Measurements from ENCODE around the gene UAP1. TPM values are rescaled to one million over a fixed set of nuclear protein-coding genes. Genes with fewer than 3 reads are reported as not detected.

UAP1 gene
- total and polyA plus RNA-seq, 2 donors (not counting 3 experiments of a cell fraction or from before 2014, with no cell fraction given): 30.6 to 89.8 TPM

GRCh38 chr1:162641114-162641513, 79.6 kb downstream of the UAP1 start:
- dilution Hi-C loops (cut with MboI; ENCODE audit: extremely low pct_ligation_motif_present, low sequenced_read_pairs): no loop called here
- no peak overlapping the region for H3K4me2 ChIP-seq (ENCODE audit: insufficient read depth, low read length)
- FAIRE-seq (no peak), DNase-seq (ENCODE audit: low read depth, low spot score) (no peak)
- H3K9me3 ChIP-seq (replicated peaks; ENCODE audit: control insufficient read depth, insufficient read depth, low read length): no peaks in the 10 kb centered on the region
- no peaks in the 10 kb centered on the region for H3K36me3 ChIP-seq (ENCODE audit: control insufficient read depth in 2 of 2, extremely low read depth in 1 of 2, insufficient read depth in 2 of 2, low read length in 2 of 2)
- ChIA-PET POLR2A (no interaction called here), CTCF (interaction anchor here (0.9 to 3.3 kb wide), 6 partner anchors 8 to 69 kb away, joined by 3 to 13 read pairs (median 3); partner anchors contain the start of gene DDR2)
- intact Hi-C loops (cut with micrococcal nuclease): no loop called here
- no peaks in the 10 kb centered on the region for H3K9me1 ChIP-seq (replicated peaks; ENCODE audit: control insufficient read depth, extremely low read depth, insufficient read depth, low read length)
- H3K79me2 ChIP-seq (ENCODE audit: control insufficient read depth, insufficient read depth, low read length): peaks cover 41% of the 10 kb centered on the region
- H2AFZ ChIP-seq (ENCODE audit: low read depth, low read length): no peak overlapping the region
- H3K4me3 ChIP-seq (replicated peaks in 1 of 3; ENCODE audit: insufficient read depth in 1 of 3, low read depth in 1 of 3, low read length in 3 of 3): no peak overlapping the region
- no peak overlapping the region for H3K9ac ChIP-seq (replicated peaks; ENCODE audit: extremely low read depth, insufficient read depth, low read length)
- no peaks in the 10 kb centered on the region for H3K27me3 ChIP-seq (ENCODE audit: control insufficient read depth in 2 of 2, insufficient read depth in 2 of 2, low read length in 2 of 2)
- no peak for TF ChIP-seq POLR2AphosphoS5 (IDR thresholded peaks at IDR 0.05; ENCODE audit: insufficient read depth, low read depth, low read length)
- TF ChIP-seq EZH2 (IDR thresholded peaks at IDR 0.05; ENCODE audit: borderline replicate concordance, low read depth, low read length, severe bottlenecking): no peak
- TF ChIP-seq GATA2 (IDR thresholded peaks at IDR 0.05; ENCODE audit: insufficient read depth, insufficient read length, low read depth, low read length): no peak
- TF ChIP-seq FOS (IDR thresholded peaks at IDR 0.05; ENCODE audit: borderline replicate concordance, insufficient read depth, low read length): no peak
- no peak for TF ChIP-seq POLR2A (IDR thresholded peaks at IDR 0.05; ENCODE audit: low read depth, low read length)
- H3K4me1 ChIP-seq (ENCODE audit: control insufficient read depth, extremely low read depth, insufficient read depth, low read length): no peaks in the 10 kb centered on the region
- no peaks in the 10 kb centered on the region for H4K20me1 ChIP-seq (replicated peaks; ENCODE audit: control insufficient read depth, extremely low read depth, insufficient read depth, low read length)
- no peak overlapping the region for H3K27ac ChIP-seq (ENCODE audit: insufficient read depth, low read depth, low read length)
- BruUV-seq (replicated peaks): no TSS peak

GRCh38 chr1:162644986-162645314, 83.4 kb downstream of the UAP1 start:
- H3K36me3 ChIP-seq (ENCODE audit: control insufficient read depth in 2 of 2, extremely low read depth in 1 of 2, insufficient read depth in 2 of 2, low read length in 2 of 2): no peaks in the 10 kb centered on the region
- H3K4me3 ChIP-seq (replicated peaks in 1 of 3; ENCODE audit: insufficient read depth in 1 of 3, low read depth in 1 of 3, low read length in 3 of 3): no peak overlapping the region
- no peak overlapping the region for H3K9ac ChIP-seq (replicated peaks; ENCODE audit: extremely low read depth, insufficient read depth, low read length)
- H3K9me1 ChIP-seq (replicated peaks; ENCODE audit: control insufficient read depth, extremely low read depth, insufficient read depth, low read length): no peaks in the 10 kb centered on the region
- H4K20me1 ChIP-seq (replicated peaks; ENCODE audit: control insufficient read depth, extremely low read depth, insufficient read depth, low read length): no peaks in the 10 kb centered on the region
- CTCF ChIA-PET: no interaction called here
- POLR2A ChIA-PET: no interaction called here
- no peak overlapping the region for H2AFZ ChIP-seq (ENCODE audit: low read depth, low read length)
- H3K27me3 ChIP-seq (ENCODE audit: control insufficient read depth in 2 of 2, insufficient read depth in 2 of 2, low read length in 2 of 2): no peaks in the 10 kb centered on the region
- no peaks in the 10 kb centered on the region for H3K9me3 ChIP-seq (replicated peaks; ENCODE audit: control insufficient read depth, insufficient read depth, low read length)
- H3K27ac ChIP-seq (ENCODE audit: insufficient read depth, low read depth, low read length): no peak overlapping the region
- dilution Hi-C loops (cut with MboI; ENCODE audit: extremely low pct_ligation_motif_present, low sequenced_read_pairs): no loop called here
- H3K79me2 ChIP-seq (ENCODE audit: control insufficient read depth, insufficient read depth, low read length): peaks cover 39% of the 10 kb centered on the region
- no peak for TF ChIP-seq POLR2A (IDR thresholded peaks at IDR 0.05; ENCODE audit: low read depth, low read length)
- TF ChIP-seq MYC (IDR thresholded peaks at IDR 0.05; ENCODE audit: low read depth, low read length): no peak
- no peak for TF ChIP-seq JUN (IDR thresholded peaks at IDR 0.05; ENCODE audit: borderline replicate concordance, insufficient read depth, insufficient read length, low read depth)
- TF ChIP-seq GATA2 (IDR thresholded peaks at IDR 0.05; ENCODE audit: insufficient read depth, insufficient read length, low read depth, low read length): no peak
- TF ChIP-seq FOS (IDR thresholded peaks at IDR 0.05; ENCODE audit: borderline replicate concordance, insufficient read depth, low read length): no peak
- TF ChIP-seq POLR2AphosphoS5 (IDR thresholded peaks at IDR 0.05; ENCODE audit: insufficient read depth, low read depth, low read length): no peak
- TF ChIP-seq, protein P1, sequence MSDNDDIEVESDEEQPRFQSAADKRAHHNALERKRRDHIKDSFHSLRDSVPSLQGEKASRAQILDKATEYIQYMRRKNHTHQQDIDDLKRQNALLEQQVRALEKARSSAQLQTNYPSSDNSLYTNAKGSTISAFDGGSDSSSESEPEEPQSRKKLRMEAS (IDR thresholded peaks at IDR 0.05; ENCODE audit: insufficient read depth, insufficient read length): no peak
- TF ChIP-seq CTCF (IDR thresholded peaks at IDR 0.05; ENCODE audit: extremely low read depth in 1 of 2, insufficient read depth in 1 of 2, low read depth in 1 of 2, low read length in 2 of 2): no peak
- no peak for TF ChIP-seq EZH2 (IDR thresholded peaks at IDR 0.05; ENCODE audit: borderline replicate concordance, low read depth, low read length, severe bottlenecking)
- intact Hi-C loops (cut with micrococcal nuclease): no loop called here
- H3K4me2 ChIP-seq (ENCODE audit: insufficient read depth, low read length): no peak overlapping the region
- FAIRE-seq (no peak), DNase-seq (ENCODE audit: low read depth, low spot score) (no peak)
- BruUV-seq (replicated peaks): no TSS peak
- H3K4me1 ChIP-seq (ENCODE audit: control insufficient read depth, extremely low read depth, insufficient read depth, low read length): no peaks in the 10 kb centered on the region
